Epithelial cell of esophagus (primary cell): Measurements from ENCODE around the gene AKAP12.
A peak's percentile ranks its signal among the peaks of the same experiment; 100 is the strongest.

Experiments used
- DNase-seq: peaks from one replicate; pipeline ENCODE4 v3.0.0; 2010; ENCODE audit warnings: low read depth
- H3K4me3 ChIP-seq: 2 replicates; pipeline ENCODE4 v1.5.1; 2011; ENCODE audit warnings: mild to moderate bottlenecking, low read length, control low read depth
- CTCF ChIP-seq: IDR thresholded peaks from 2 replicates; pipeline ENCODE4 v1.5.1; 2011; ENCODE audit warnings: low read depth, mild to moderate bottlenecking, low read length, control low read depth, inconsistent platforms; ENCODE audit not compliant: insufficient read depth; ENCODE audit errors: missing control alignments

AKAP12 gene

GRCh38 chr6:151247490-151247889 lies 7.7 kb downstream of the AKAP12 start:
- no peak overlapping the region for H3K4me3 ChIP-seq
- no peak for DNase-seq
- no peak for TF ChIP-seq CTCF

GRCh38 chr6:151248295-151248694 lies 8.5 kb downstream of the AKAP12 start:
- H3K4me3 ChIP-seq: no peak overlapping the region
- no peak for DNase-seq
- TF ChIP-seq CTCF: no peak

DNA sequence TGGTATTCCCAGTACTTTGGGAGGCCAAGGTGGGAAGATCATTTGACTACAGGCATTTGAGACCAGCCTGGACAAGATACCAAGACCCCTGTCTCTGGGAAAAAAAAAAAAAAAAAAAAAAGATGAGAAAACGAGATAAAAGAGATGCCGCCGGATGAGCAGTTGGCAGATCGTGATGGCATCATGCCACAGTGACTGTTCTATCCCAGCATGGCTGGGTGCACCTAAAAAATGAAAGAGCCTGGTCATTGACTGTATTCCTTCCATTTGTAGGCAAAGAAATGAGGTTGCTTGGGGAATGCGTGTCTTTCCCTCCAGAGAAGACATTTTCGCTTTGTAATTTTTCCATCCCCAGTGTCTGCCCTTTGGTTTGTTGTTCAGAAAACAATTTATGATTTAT lies 12.9 kb downstream of the AKAP12 start:
- H3K4me3 ChIP-seq: no peak overlapping the region
- no peak for TF ChIP-seq CTCF
- no peak for DNase-seq

DNA sequence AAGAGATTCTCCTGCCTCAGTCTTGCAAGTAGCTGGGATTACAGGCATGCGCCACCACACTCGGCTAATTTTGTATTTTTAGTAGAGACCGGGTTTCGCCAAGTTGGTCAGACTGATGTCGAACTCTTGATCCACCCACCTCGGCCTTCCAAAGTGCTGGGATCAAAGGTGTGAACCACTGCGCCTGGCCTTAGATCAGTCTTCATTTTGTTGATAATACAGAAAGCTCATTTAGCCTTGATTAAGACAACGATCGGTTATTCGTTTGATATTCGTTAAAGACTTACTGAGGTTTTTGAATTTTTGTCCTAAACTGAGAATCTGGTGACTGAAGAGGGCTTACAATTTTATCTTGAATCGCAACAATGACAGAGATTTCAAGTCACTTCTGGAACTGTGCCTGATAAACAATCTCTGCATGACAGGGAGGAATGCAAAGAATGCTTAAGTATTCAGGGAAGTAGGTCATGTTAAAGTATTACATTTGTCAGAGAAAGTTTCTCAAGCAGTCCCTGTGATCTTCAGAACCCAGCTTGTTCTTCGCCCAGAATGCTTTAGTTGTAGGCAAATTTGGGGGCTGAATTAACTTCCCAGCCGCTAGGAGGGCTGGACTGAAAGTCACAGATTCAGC lies 14.8 kb downstream of the AKAP12 start:
- TF ChIP-seq CTCF: no peak
- peak; percentile 10 for DNase-seq
- no peak overlapping the region for H3K4me3 ChIP-seq

GRCh38 chr6:151255811-151256210 lies 16.0 kb downstream of the AKAP12 start:
- H3K4me3 ChIP-seq: no peak overlapping the region
- no peak for TF ChIP-seq CTCF
- DNase-seq: no peak

GRCh38 chr6:151257985-151258445 lies 18.2 kb downstream of the AKAP12 start:
- DNase-seq: no peak
- H3K4me3 ChIP-seq: no peak overlapping the region
- no peak for TF ChIP-seq CTCF

GRCh38 chr6:151260205-151260604 lies 20.4 kb downstream of the AKAP12 start:
- H3K4me3 ChIP-seq: no peak overlapping the region
- no peak for TF ChIP-seq CTCF
- DNase-seq: no peak
